ENCODE data around the gene CYP2S1. TPM values are rescaled to one million over a fixed set of nuclear protein-coding genes. Genes with fewer than 3 reads are reported as not detected.
"Not testable (repeated sequence)": the region's sequence is repeated elsewhere in the genome, so short reads cannot be mapped to it uniquely, and the experiment has no call there.

Gene CYP2S1
- total RNA-seq, 1 donor from 2014 or later = 1.4 TPM

DNA sequence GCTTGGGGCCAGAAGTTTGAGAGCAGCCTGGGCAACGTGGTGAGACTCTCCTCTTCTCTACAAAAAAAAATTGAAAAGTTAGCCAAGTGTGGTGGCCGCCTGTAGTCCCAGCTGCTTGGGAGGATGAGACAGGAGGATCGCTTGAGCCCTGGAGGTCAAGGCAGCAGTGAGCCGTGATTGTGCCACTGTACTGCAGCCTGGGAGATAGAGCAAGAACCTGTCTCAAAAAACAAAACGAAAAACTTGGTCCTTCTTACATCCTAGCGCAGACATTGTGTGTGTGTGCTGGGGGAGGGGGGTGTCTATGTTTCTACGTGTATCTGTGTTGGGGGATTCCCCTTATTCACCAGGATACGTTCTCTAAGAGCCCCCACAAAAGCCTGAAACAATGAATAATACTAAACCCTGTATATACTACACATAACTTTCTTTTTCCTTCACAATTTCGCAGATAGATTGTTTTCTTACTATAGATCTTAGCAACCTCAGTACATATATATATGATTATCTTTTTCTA lies 33.9 kb downstream of the CYP2S1 start:
- no peak for DNase-seq

- DNase-seq = no peak
Measured at GRCh38 chr19:41228486-41228885, 35.5 kb downstream of the CYP2S1 start.

GRCh38 chr19:41229338-41229737 lies 36.3 kb downstream of the CYP2S1 start:
- not testable (repeated sequence) for DNase-seq

DNA sequence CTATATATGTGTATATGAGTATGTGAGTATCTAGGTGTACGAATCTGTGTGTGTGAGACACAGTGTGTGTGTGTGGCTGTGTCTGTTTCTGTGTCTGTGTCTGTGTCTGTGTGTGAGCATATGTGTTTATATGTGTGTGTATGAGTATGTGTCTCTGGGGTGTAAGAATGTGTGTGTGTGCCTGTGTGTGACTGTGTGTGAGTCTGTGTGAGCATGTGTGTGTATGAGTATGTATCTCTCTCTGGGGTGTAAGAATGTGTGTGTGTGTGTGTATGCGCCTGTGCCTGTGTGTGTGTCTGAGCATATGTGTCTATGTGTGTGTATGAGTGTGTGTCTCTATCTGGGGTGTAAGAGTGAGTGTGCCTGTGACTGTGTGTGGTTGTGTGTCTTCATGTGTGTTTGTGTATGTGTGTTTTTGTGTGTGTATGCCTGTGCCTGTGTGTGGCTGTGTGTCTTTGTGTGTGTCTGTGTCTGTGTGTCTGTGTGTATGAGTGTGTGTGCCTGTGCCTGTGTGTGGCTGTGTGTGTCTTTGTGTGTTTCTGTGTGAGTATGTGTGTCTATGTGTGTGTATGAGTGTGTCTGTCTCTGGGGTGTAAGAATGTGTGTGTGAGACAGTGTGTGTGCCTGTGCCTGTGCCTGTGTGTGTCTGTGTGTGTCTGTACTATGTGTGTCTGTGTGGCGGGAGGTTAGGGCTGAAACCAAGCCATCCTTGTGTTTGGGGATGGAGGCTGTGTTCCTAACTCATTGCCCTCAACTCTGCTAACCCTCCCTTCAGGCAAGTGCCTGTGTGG lies 37.2 kb downstream of the CYP2S1 start:
- DNase-seq = no peak

DNA sequence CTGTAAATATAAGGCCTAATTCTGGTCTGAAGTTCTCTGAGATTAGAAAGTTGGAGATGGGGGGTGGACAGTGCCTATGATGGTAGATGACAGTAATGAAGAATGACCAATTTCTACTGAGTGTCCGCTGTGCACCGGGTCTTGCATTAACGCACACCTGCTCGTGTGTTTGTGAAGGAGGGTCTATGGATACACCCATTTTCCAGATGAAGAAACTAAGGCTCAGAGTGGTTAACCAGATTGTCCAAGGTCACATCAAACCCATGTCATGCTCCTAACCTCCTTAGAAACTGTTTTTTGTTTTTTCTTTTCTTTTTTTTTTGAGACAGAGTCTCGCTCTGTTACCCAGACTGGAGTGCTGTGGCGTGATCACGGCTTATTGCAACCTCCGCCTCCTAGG lies 39.7 kb downstream of the CYP2S1 start:
- DNase-seq = no peak

DNA sequence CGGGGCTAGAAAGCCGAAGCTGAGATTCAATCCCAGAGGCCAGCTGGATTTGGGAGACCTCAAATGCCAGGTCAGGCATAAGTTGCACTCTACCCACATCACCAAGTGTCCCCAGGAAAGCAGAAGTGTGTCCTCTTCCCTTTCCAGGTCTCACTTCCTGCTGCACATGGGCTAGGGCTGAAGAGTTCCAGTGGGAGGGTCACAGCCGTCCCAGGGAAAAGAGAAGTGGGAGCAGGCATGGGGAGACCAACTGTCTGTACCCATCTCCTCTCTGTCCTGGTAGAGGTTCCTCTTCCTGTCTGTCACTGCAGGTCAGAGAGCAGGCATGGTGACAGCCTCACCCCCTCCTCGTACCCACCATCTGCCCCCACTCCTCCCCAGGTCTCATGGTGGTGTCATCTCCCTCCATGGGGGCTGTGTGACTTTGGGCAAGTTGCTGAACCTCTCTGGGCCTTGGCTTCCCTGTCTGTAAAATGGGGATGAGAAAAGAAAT lies 40.8 kb downstream of the CYP2S1 start:
- no peak for DNase-seq

GRCh38 chr19:41234512-41235168 lies 41.6 kb downstream of the CYP2S1 start:
- DNase-seq = no peak

GRCh38 chr19:41235480-41235879 lies 42.5 kb downstream of the CYP2S1 start:
- DNase-seq = no peak

DNA sequence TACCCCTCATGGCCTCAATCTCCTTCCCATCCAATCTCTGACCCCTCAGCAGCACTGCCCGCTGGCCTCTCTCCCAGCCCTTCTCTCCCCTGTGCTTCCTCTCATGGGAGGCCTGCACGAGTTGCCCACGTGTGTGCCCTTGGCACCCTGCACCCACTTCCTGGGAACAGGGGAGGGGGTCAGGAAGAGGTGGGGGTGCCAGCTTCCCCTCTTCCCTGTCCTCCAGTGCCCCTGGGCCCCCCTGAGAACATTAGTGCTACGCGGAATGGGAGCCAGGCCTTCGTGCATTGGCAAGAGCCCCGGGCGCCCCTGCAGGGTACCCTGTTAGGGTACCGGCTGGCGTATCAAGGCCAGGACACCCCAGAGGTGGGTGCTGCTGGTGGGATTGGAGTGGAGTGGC lies 45.2 kb downstream of the CYP2S1 start:
- DNase-seq = no peak

- DNase-seq = no peak
Measured at GRCh38 chr19:41239363-41239762, 46.3 kb downstream of the CYP2S1 start.

GRCh38 chr19:41239961-41240574 lies 47.0 kb downstream of the CYP2S1 start:
- DNase-seq = no peak

DNA sequence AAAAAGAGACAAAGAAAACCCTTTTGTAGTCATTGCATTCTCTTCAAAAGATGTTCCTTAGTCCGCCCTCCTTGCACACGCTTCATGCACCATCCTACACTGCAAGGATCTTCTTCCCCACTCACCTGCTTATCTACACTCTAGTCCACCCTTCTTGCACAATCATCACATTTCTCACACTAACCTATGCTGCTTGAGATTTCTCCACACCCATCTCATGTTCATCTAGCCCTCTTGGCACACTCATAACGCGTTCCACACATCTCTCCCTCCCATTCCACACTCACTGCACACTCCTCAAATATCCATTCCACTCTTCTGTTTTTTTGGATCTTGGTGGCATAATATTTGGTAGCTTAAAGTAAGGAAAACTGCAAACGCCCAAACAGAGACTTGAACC lies 48.8 kb downstream of the CYP2S1 start:
- DNase-seq = no peak

GRCh38 chr19:41244117-41244516 lies 51.1 kb downstream of the CYP2S1 start:
- DNase-seq = no peak

GRCh38 chr19:41245843-41246242 lies 52.8 kb downstream of the CYP2S1 start:
- no peak for DNase-seq

- no peak for DNase-seq
Measured at GRCh38 chr19:41248895-41249294, 55.9 kb downstream of the CYP2S1 start.

DNA sequence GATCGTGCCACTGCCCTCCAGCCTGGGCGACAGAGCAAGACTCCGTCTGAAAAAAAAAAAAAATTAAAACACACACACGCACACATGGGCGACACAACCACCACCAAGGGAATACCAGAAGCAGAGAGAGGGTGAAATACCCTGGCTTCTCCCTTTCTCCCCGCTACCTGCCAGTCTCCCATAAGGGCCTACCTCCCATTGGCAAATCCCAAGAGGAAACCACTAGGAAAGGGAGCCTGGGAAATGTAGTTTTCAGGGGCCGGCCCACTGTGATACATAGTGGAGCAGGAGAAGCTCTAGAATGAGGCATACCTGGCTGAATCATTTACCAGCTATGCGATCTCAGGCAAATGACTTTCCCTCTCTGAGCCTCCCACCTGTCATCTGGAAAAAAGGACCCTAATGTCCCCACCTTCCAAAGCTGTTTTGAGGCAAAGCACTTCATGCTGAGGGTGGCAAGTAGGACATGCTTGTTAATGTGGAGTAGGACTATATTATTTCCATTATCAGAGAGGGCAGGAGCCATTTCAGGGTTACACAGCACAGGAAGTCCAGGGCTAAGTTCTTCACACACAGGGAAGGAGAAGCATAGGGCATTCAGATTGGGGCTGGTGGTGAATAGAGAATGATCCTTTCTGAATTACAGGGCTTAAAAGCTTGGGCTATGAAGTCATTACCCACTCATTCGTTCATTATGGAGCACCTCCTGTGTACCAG lies 56.8 kb downstream of the CYP2S1 start:
- no peak for DNase-seq

- no peak for DNase-seq
Measured at GRCh38 chr19:41253660-41254059, 60.6 kb downstream of the CYP2S1 start.

DNA sequence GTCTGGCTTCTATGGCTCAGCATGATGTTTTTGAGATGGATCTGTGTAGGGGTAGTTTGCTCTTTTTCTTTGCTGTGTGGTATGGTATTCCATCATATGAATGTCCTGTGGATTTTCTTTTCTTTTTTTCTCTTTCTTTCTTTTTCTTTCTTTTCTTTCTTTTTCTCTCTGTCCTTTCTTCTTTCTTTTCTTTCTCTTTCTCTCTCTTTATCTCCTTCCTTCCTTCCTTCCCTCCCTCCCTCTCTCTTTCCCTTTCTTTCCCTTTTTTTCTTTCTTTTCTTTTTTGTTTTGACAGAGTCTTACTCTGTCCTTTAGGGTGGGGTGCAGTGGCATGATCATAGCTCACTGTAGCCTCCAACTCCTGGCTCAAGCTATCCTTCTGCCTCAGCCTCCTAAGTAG lies 62.2 kb downstream of the CYP2S1 start:
- no peak for DNase-seq
